HepG2 (cell line): ENCODE results near the gene RAB39B. TPM values are rescaled to one million over a fixed set of nuclear protein-coding genes. Genes with fewer than 3 reads are reported as not detected.

ENCODE experiments used
- AGO1 ChIP-seq: fragments of 200-400 bp; formaldehyde crosslinking; IDR thresholded peaks from 2 replicates; pipeline ENCODE4 v1.6.1; 2017; ENCODE audit warnings: mild to moderate bottlenecking, low read depth, low read length, moderate library complexity; ENCODE audit not compliant: poor library complexity, severe bottlenecking
- ARID2 ChIP-seq: sonication (generic); formaldehyde crosslinking; IDR thresholded peaks from 2 replicates; pipeline ENCODE4 v1.8.1; 2022; ENCODE audit warnings: mild to moderate bottlenecking, missing genetic modification reagents, borderline replicate concordance
- BRF2 ChIP-seq: sonication (generic); formaldehyde crosslinking; IDR thresholded peaks from 2 replicates; pipeline ENCODE4 v1.8.1; 2022; ENCODE audit warnings: mild to moderate bottlenecking, missing genetic modification reagents
- CEBPG ChIP-seq: IDR thresholded peaks from 2 replicates; pipeline ENCODE4 v1.6.1; 2016
- DNMT1 ChIP-seq: sonication (generic); formaldehyde crosslinking; IDR thresholded peaks from 2 replicates; pipeline ENCODE4 v1.5.1; 2020; ENCODE audit warnings: mild to moderate bottlenecking, missing genetic modification reagents
- E2F2 ChIP-seq: sonication (generic); formaldehyde crosslinking; IDR thresholded peaks from 2 replicates; pipeline ENCODE4 v1.4.0; 2020; ENCODE audit warnings: missing genetic modification reagents, borderline replicate concordance
- ERF ChIP-seq: IDR thresholded peaks from 2 replicates; pipeline ENCODE4 v1.6.1; 2018; ENCODE audit warnings: missing biosample characterization, missing genetic modification reagents
- GABPA ChIP-seq, 2 experiments: IDR thresholded peaks; 2 replicates each; pipeline ENCODE4 v1.6.1; 2011 to 2016; ENCODE audit warnings: low read depth in 2 of 2, low read length in 1 of 2, missing biosample characterization in 1 of 2, missing genetic modification characterization in 1 of 2
- HMGA1 ChIP-seq: sonication (generic); formaldehyde crosslinking; conservative IDR thresholded peaks from 2 replicates; pipeline ENCODE4 v1.4.0; 2020; ENCODE audit warnings: missing genetic modification reagents
- KLF16 ChIP-seq, 2 experiments: sonication (generic) in 1 of 2; formaldehyde crosslinking in 1 of 2; IDR thresholded peaks; 2 replicates each; pipeline versions ENCODE4 v1.6.1 to v1.8.0; 2016 to 2023; ENCODE audit warnings: missing genetic modification reagents in 2 of 2, missing compliant biosample characterization in 1 of 2
- RFXANK ChIP-seq: IDR thresholded peaks from 2 replicates; pipeline ENCODE4 v1.6.1; 2016
- YY1 ChIP-seq: IDR thresholded peaks from 2 replicates; pipeline ENCODE4 v1.6.1; 2011; ENCODE audit warnings: low read length, low read depth, moderate library complexity, mild to moderate bottlenecking; ENCODE audit not compliant: insufficient read depth, insufficient replicate concordance
- ZBTB39 ChIP-seq: sonication (generic); formaldehyde crosslinking; IDR thresholded peaks from 2 replicates; pipeline ENCODE4 v1.5.0; 2020; ENCODE audit warnings: missing genetic modification reagents
- ZNF12 ChIP-seq: sonication (generic); formaldehyde crosslinking; IDR thresholded peaks from 2 replicates; pipeline ENCODE4 v1.5.0; 2020; ENCODE audit warnings: missing genetic modification reagents
- ZNF235 ChIP-seq: sonication (generic); formaldehyde crosslinking; IDR thresholded peaks from 2 replicates; pipeline ENCODE4 v1.8.1; 2023; ENCODE audit warnings: mild to moderate bottlenecking, missing genetic modification reagents, borderline replicate concordance
- ZNF256 ChIP-seq: sonication (generic); formaldehyde crosslinking; conservative IDR thresholded peaks from 2 replicates; pipeline ENCODE4 v1.4.0; 2020; ENCODE audit warnings: missing genetic modification reagents
- ZNF292 ChIP-seq: sonication (generic); formaldehyde crosslinking; IDR thresholded peaks from 2 replicates; pipeline ENCODE4 v1.8.1; 2022; ENCODE audit warnings: mild to moderate bottlenecking, low read depth, missing genetic modification reagents, borderline replicate concordance
- ZNF343 ChIP-seq: sonication (generic); formaldehyde crosslinking; IDR thresholded peaks from 2 replicates; pipeline ENCODE4 v1.4.0; 2020; ENCODE audit warnings: mild to moderate bottlenecking, missing genetic modification reagents
- ZNF501 ChIP-seq: sonication (generic); formaldehyde crosslinking; IDR thresholded peaks from 2 replicates; pipeline ENCODE4 v1.5.1; 2020; ENCODE audit warnings: mild to moderate bottlenecking, moderate library complexity, missing genetic modification reagents
- ZNF670 ChIP-seq: sonication (generic); formaldehyde crosslinking; IDR thresholded peaks from 2 replicates; pipeline ENCODE4 v1.8.0; 2022; ENCODE audit warnings: mild to moderate bottlenecking, missing genetic modification reagents, borderline replicate concordance
- ZNF746 ChIP-seq: sonication (generic); formaldehyde crosslinking; IDR thresholded peaks from 2 replicates; pipeline ENCODE4 v1.8.0; 2022; ENCODE audit warnings: mild to moderate bottlenecking, missing genetic modification reagents
- ZNF773 ChIP-seq: sonication (generic); formaldehyde crosslinking; IDR thresholded peaks from 2 replicates; pipeline ENCODE4 v1.4.0; 2020; ENCODE audit warnings: missing genetic modification reagents, borderline replicate concordance
- ZSCAN29 ChIP-seq: sonication (generic); formaldehyde crosslinking; conservative IDR thresholded peaks from 2 replicates; pipeline ENCODE4 v1.4.0; 2020; ENCODE audit warnings: mild to moderate bottlenecking, missing genetic modification reagents
- polyA plus RNA-seq, 8 experiments: library from polyadenylated mRNA; depleted of rRNA in 3 of 8; stranded (reverse) in 7 of 8; unstranded in 1 of 8; fragments of >200 nt; fragmentation: Illumina TruSeq in 4 of 8; extraction: Trizol in 4 of 8; gene quantifications; 2 replicates each; pipeline versions ENCODE4 v1.2.1 to v1.2.3, GENCODE V29; 2011 to 2016; ENCODE audit warnings: low read depth in 4 of 8, missing spikeins in 1 of 8, mixed read lengths in 1 of 8; ENCODE audit not compliant: insufficient read depth in 1 of 8
- total RNA-seq, 5 experiments: library from RNA; depleted of rRNA; stranded (reverse); fragments of >200 nt; fragmentation: Illumina TruSeq; extraction: Trizol; gene quantifications; 2 replicates each; pipeline ENCODE4 v1.2.3, GENCODE V29; 2016; ENCODE audit warnings: low read depth in 1 of 5
- TF ChIP-seq, protein P1 (sequence below): sonication (generic); formaldehyde crosslinking; IDR thresholded peaks from 2 replicates; pipeline ENCODE4 v1.8.0; 2022; ENCODE audit warnings: mild to moderate bottlenecking, missing genetic modification reagents; ENCODE audit not compliant: insufficient replicate concordance

RAB39B gene
- total and polyA plus RNA-seq, 2 of the 13 experiments (the other 11 are each of a cell fraction or from before 2014, with no cell fraction given): 0.05 to 0.07 TPM

- 0 out of 2 replicates have a peak, but pooled peaks have one; percentile 18 for TF ChIP-seq ZNF501 (CRISPR knock-in tag)
- no peak for TF ChIP-seq E2F2 (CRISPR knock-in tag)
- no peak for TF ChIP-seq DNMT1 (CRISPR knock-in tag)
- TF ChIP-seq, protein P1, sequence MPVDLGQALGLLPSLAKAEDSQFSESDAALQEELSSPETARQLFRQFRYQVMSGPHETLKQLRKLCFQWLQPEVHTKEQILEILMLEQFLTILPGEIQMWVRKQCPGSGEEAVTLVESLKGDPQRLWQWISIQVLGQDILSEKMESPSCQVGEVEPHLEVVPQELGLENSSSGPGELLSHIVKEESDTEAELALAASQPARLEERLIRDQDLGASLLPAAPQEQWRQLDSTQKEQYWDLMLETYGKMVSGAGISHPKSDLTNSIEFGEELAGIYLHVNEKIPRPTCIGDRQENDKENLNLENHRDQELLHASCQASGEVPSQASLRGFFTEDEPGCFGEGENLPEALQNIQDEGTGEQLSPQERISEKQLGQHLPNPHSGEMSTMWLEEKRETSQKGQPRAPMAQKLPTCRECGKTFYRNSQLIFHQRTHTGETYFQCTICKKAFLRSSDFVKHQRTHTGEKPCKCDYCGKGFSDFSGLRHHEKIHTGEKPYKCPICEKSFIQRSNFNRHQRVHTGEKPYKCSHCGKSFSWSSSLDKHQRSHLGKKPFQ (CRISPR knock-in tag): no peak
- no peak for TF ChIP-seq ARID2 (CRISPR knock-in tag)
- no peak for TF ChIP-seq ZNF235 (CRISPR knock-in tag)
- TF ChIP-seq ZNF343 (CRISPR knock-in tag): no peak
- TF ChIP-seq ZNF256 (CRISPR knock-in tag): no peak
- TF ChIP-seq KLF16 (CRISPR knock-in tag; IDR thresholded peaks at IDR 0.05): no peak
- TF ChIP-seq BRF2 (CRISPR knock-in tag): no peak
- TF ChIP-seq ERF: no peak
- TF ChIP-seq ZNF773 (CRISPR knock-in tag): no peak
- no peak for TF ChIP-seq ZNF746 (CRISPR knock-in tag)
- no peak for TF ChIP-seq ZNF292
- TF ChIP-seq ZNF12 (CRISPR knock-in tag): no peak
- no peak for TF ChIP-seq GABPA (IDR thresholded peaks at IDR 0.05; ENCODE audit: low read depth, low read length)
- no peak for TF ChIP-seq GABPA (CRISPR knock-in tag; IDR thresholded peaks at IDR 0.05; ENCODE audit: low read depth)
- no peak for TF ChIP-seq RFXANK (CRISPR knock-in tag)
- no peak for TF ChIP-seq HMGA1
- peak; percentile 58 for TF ChIP-seq YY1
- TF ChIP-seq ZBTB39 (CRISPR knock-in tag): no peak
- peak; percentile 99 for TF ChIP-seq ZSCAN29
- TF ChIP-seq CEBPG (CRISPR knock-in tag): no peak
- no peak for TF ChIP-seq ZNF670 (CRISPR knock-in tag)
- no peak for TF ChIP-seq AGO1
These were observed at the start of gene RAB39B (continued) for GRCh38 chrX:155263854-155264628.
